PC-3 (cell line): ENCODE data around the gene CCNC. TPM values are rescaled to one million over a fixed set of nuclear protein-coding genes. Genes with fewer than 3 reads are reported as not detected.

ENCODE experiments used
- ATAC-seq: fragments of 200-7000 bp; cut with Tn5 transposase; 2 replicates; pipeline ENCODE4 v1.9.1; 2020; ENCODE audit warnings: mild to moderate bottlenecking, moderate library complexity
- Bru-seq: library from RNA; stranded (reverse); fragments of 400-500 nt; gene quantifications from one replicate; lab custom pipeline; 2021; lab: Mats Ljungman, UMichigan
- BruChase-seq, 2 experiments: library from RNA; stranded (reverse); fragments of 400-500 nt; gene quantifications; one replicate each; lab custom pipeline; 2021; lab: Mats Ljungman, UMichigan
- BruUV-seq: library from RNA; stranded (reverse); fragments of 400-500 nt; replicated peaks from 2 replicates; lab custom pipeline; 2021; lab: Mats Ljungman, UMichigan
- CTCF ChIA-PET: fragments of 300-600 bp; sonication (Branson Sonifier 250); formaldehyde crosslinking; loops from one replicate; lab custom pipeline; 2022; ENCODE audit warnings: antibody characterized with exemption; lab: Charles Lee
- POLR2A ChIA-PET: fragments of 300-600 bp; sonication (Branson Sonifier 250); formaldehyde crosslinking; loops from one replicate; lab custom pipeline; 2022; ENCODE audit warnings: antibody characterized with exemption; ENCODE audit not compliant: unreplicated experiment; lab: Charles Lee
- DNase-seq: peaks from one replicate; pipeline ENCODE4 v3.0.0-alpha.2; 2015
- H2AFZ ChIP-seq: fragments of 300-600 bp; sonication (generic); 2 replicates; pipeline ENCODE4 v1.6.0; 2016; ENCODE audit warnings: antibody characterized with exemption, low read length
- H3F3A ChIP-seq: fragments of 300-600 bp; sonication (generic); one replicate; pipeline ENCODE4 v1.6.0; 2017; ENCODE audit warnings: antibody characterized with exemption, low read length, control low read depth, mild to moderate bottlenecking; ENCODE audit not compliant: unreplicated experiment
- H3K27ac ChIP-seq: fragments of 300-600 bp; sonication (generic); 2 replicates; pipeline ENCODE4 v1.5.1; 2016; ENCODE audit warnings: mild to moderate bottlenecking, low read length
- H3K27me3 ChIP-seq: fragments of 300-600 bp; sonication (generic); 2 replicates; pipeline ENCODE4 v1.6.1; 2016; ENCODE audit warnings: low read length, mixed read lengths
- H3K36me3 ChIP-seq: fragments of 300-600 bp; sonication (generic); 2 replicates; pipeline ENCODE4 v1.6.1; 2016; ENCODE audit warnings: low read depth, mixed run types, low read length, mixed read lengths
- H3K4me1 ChIP-seq: fragments of 300-600 bp; sonication (generic); 2 replicates; pipeline ENCODE4 v1.5.1; 2016; ENCODE audit warnings: low read length; ENCODE audit not compliant: insufficient read depth
- H3K4me2 ChIP-seq: fragments of 300-600 bp; sonication (generic); 2 replicates; pipeline ENCODE4 v1.6.0; 2016; ENCODE audit warnings: low read length
- H3K4me3 ChIP-seq: fragments of 300-600 bp; sonication (generic); 2 replicates; pipeline ENCODE4 v1.5.1; 2016; ENCODE audit warnings: mild to moderate bottlenecking, low read length, mixed read lengths
- H3K79me2 ChIP-seq: fragments of 300-600 bp; sonication (generic); 2 replicates; pipeline ENCODE4 v1.6.1; 2017; ENCODE audit warnings: low read length, mixed read lengths
- H3K9ac ChIP-seq: fragments of 300-600 bp; sonication (generic); 2 replicates; pipeline ENCODE4 v1.6.0; 2016; ENCODE audit warnings: mild to moderate bottlenecking, low read length
- H3K9me2 ChIP-seq: fragments of 300-600 bp; sonication (generic); replicated peaks from 2 replicates; pipeline ENCODE4 v1.6.1; 2016; ENCODE audit warnings: mixed run types, low read length, mixed read lengths
- H3K9me3 ChIP-seq: fragments of 300-600 bp; sonication (generic); 2 replicates; pipeline ENCODE4 v1.6.1; 2016; ENCODE audit warnings: low read length, mixed read lengths
- H4K20me1 ChIP-seq: fragments of 300-600 bp; sonication (generic); 2 replicates; pipeline ENCODE4 v1.6.1; 2016; ENCODE audit warnings: low read length, mixed read lengths
- CTCF ChIP-seq: fragments of 300-600 bp; sonication (generic); conservative IDR thresholded peaks from 2 replicates; pipeline ENCODE4 v1.5.1; 2017; ENCODE audit warnings: antibody characterized with exemption, low read depth, mild to moderate bottlenecking, low read length
- EZH2 ChIP-seq: fragments of 300-600 bp; sonication (generic); IDR thresholded peaks from one replicate; pipeline ENCODE4 v1.6.1; 2017; ENCODE audit warnings: antibody characterized with exemption, mild to moderate bottlenecking, low read length; ENCODE audit not compliant: unreplicated experiment
- EZH2phosphoT487 ChIP-seq: fragments of 300-600 bp; sonication (generic); IDR thresholded peaks from 2 replicates; pipeline ENCODE4 v1.6.1; 2018; ENCODE audit warnings: mild to moderate bottlenecking, antibody characterized with exemption, low read length, borderline replicate concordance
- intact Hi-C: fragments of 100-400 bp; cut with micrococcal nuclease; formaldehyde crosslinking; loops from 2 replicates; pipeline ENCODE4 v1.9.0; 2023
- long read RNA-seq: library from polyadenylated mRNA; unstranded; transcript quantifications from one replicate; pipeline ENCODE4 v2.0.0, GENCODE V29; 2021; ENCODE audit not compliant: unreplicated experiment
- total RNA-seq: library from RNA; depleted of rRNA; stranded (reverse); fragments of >200 nt; gene quantifications from 2 replicates; pipeline ENCODE4 v1.2.3, GENCODE V29; 2014; rRNA removed

CCNC gene
- total RNA-seq, result 53.7 and 69.3 TPM in 2 replicates
- percentile 88 among the genes with signal in this experiment for Bru-seq, nascent RNA
- BruChase-seq, experiment 1, labeled RNA remaining after a 6-hour chase, result percentile 82 among the genes with signal in this experiment
- percentile 90 among the genes with signal in this experiment for BruChase-seq, experiment 2, labeled RNA remaining after a 2-hour chase
- long read RNA-seq, transcript CCNC-210 (12 exons, 2,473 nt), result major isoform, 59 of 79 reads
- long read RNA-seq, partial matches to known transcripts, result 2 of 79 reads
- long read RNA-seq, other reads (novel, unspliced or antisense), result 14 of 79 reads

GRCh38 chr6:99568103-99568933 is at the start of gene CCNC:
CCNC (minus strand) TSS chr6:99568660; CDS start chr6:99568527, 133 bp downstream.
- H3K9me2 ChIP-seq, result no peaks in the 10 kb centered on the region
- H2AFZ ChIP-seq, result peak within 1 kb of the TSS; percentile 95
- peak within 1 kb of the TSS; percentile 94 for H3K4me3 ChIP-seq
- no peaks in the 10 kb centered on the region for H3K27me3 ChIP-seq
- TF ChIP-seq CTCF (no peak), EZH2phosphoT487 (no peak), EZH2 (no peak)
- ATAC-seq (peak; percentile 98), DNase-seq (peak; percentile 95)
- POLR2A ChIA-PET, result interaction anchor here (0.5 kb wide), 1 partner anchor 144 kb away, joined by 3 read pairs; no protein-coding TSS in a partner anchor
- H3F3A ChIP-seq, result no peaks in the 10 kb centered on the region
- peaks cover 51% of the 10 kb centered on the region for H3K79me2 ChIP-seq
- H3K4me2 ChIP-seq, result peak within 1 kb of the TSS; percentile 78
- BruUV-seq, result no TSS peak
- H3K9ac ChIP-seq, result peak within 1 kb of the TSS; percentile 97
- intact Hi-C loops, result loop anchor here (5.0 to 10.0 kb wide), 2 partner anchors 46 to 104 kb away; no protein-coding TSS in a partner anchor
- H4K20me1 ChIP-seq, result peaks cover 34% of the 10 kb centered on the region
- no peaks in the 10 kb centered on the region for H3K36me3 ChIP-seq
- CTCF ChIA-PET, result no interaction called here
- H3K27ac ChIP-seq, result peak within 1 kb of the TSS; percentile 76
- no peaks in the 10 kb centered on the region for H3K9me3 ChIP-seq
- peaks cover 12% of the 10 kb centered on the region; the same call in 1 of the 2 replicates for H3K4me1 ChIP-seq

- BruUV-seq, result no TSS peak
- Histone ChIP-seq H3F3A (no peaks in the 10 kb centered on the region), H3K27me3 (peaks cover 57% of the 10 kb centered on the region), H3K36me3 (no peaks in the 10 kb centered on the region), H4K20me1 (no peaks in the 10 kb centered on the region), H3K9me3 (no peaks in the 10 kb centered on the region), H3K4me2 (no peak overlapping the region), H3K79me2 (no peaks in the 10 kb centered on the region), H3K27ac (no peak overlapping the region), H3K4me3 (no peak overlapping the region), H3K9me2 (no peaks in the 10 kb centered on the region), H3K9ac (no peak overlapping the region), H2AFZ (no peak overlapping the region), H3K4me1 (no peaks in the 10 kb centered on the region)
- POLR2A ChIA-PET, result no interaction called here
- ATAC-seq (no peak), DNase-seq (no peak)
- CTCF ChIA-PET, result no interaction called here
- TF ChIP-seq EZH2phosphoT487, result no peak
- no peak for TF ChIP-seq CTCF
- TF ChIP-seq EZH2, result no peak
- intact Hi-C loops, result no loop called here
These were observed 48.7 kb upstream of the CCNC start for GRCh38 chr6:99617131-99617530.
